Suprapubic skin (tissue), 4 donors: ENCODE data around the gene UNC13B. TPM values are rescaled to one million over a fixed set of nuclear protein-coding genes. Genes with fewer than 3 reads are reported as not detected.

Experiments
- DNase-seq, 2 donors: peaks; one replicate each; pipeline ENCODE4 v3.0.0-alpha.2; 2019; ENCODE audit warnings: low spot score in 2 of 2
- H3K27ac ChIP-seq: fragments of 200-600 bp; sonication (generic); one replicate; pipeline ENCODE4 v1.5.1; 2019
- H3K27me3 ChIP-seq: fragments of 200-600 bp; sonication (generic); one replicate; pipeline ENCODE4 v1.5.1; 2019
- H3K36me3 ChIP-seq: fragments of 200-600 bp; sonication (generic); one replicate; pipeline ENCODE4 v1.5.1; 2019
- H3K4me1 ChIP-seq: fragments of 200-600 bp; sonication (generic); one replicate; pipeline ENCODE4 v1.5.1; 2019
- H3K4me3 ChIP-seq: fragments of 200-600 bp; sonication (generic); one replicate; pipeline ENCODE4 v1.5.1; 2019; ENCODE audit warnings: mild to moderate bottlenecking
- H3K9me3 ChIP-seq: fragments of 200-600 bp; sonication (generic); one replicate; pipeline ENCODE4 v1.5.1; 2019
- EP300 ChIP-seq: sonication (generic); formaldehyde crosslinking; IDR thresholded peaks from one replicate; pipeline ENCODE4 v1.6.1; 2017; ENCODE audit warnings: antibody characterized with exemption
- POLR2A ChIP-seq, 2 donors: fragments of 450-650 bp; IDR thresholded peaks; one replicate each; pipeline ENCODE4 v1.6.1; 2017; ENCODE audit warnings: antibody characterized with exemption in 2 of 2, mild to moderate bottlenecking in 2 of 2, moderate library complexity in 2 of 2
- POLR2AphosphoS5 ChIP-seq, 3 donors: sonication (generic); formaldehyde crosslinking; IDR thresholded peaks; one replicate each; pipeline ENCODE4 v1.6.1; 2017; ENCODE audit warnings: antibody characterized with exemption in 3 of 3
- WGBS: methylation state at CpG from one replicate; pipeline ENCODE4 v1.1.5; 2018; 5-methylcytosine and 5-hydroxymethylcytosine counted together
- total RNA-seq, 4 donors: library from RNA; depleted of rRNA; stranded (reverse); fragments of >200 nt; gene quantifications; one replicate each; pipeline ENCODE4 v1.1.0, GENCODE V29; 2016
- TF ChIP-seq, protein P1 (sequence below), 2 donors: fragments of 200-600 bp in 1 of 2; fragments of 450-650 bp in 1 of 2; sonication (generic) in 1 of 2; IDR thresholded peaks; one replicate each; pipeline ENCODE4 v1.5.1; 2016 to 2019; ENCODE audit warnings: antibody characterized with exemption in 2 of 2, mild to moderate bottlenecking in 1 of 2, moderate library complexity in 1 of 2

UNC13B gene
- total RNA-seq, 4 donors from 2014 or later, result 27.8 to 43.2 (median 30.6) TPM

DNA sequence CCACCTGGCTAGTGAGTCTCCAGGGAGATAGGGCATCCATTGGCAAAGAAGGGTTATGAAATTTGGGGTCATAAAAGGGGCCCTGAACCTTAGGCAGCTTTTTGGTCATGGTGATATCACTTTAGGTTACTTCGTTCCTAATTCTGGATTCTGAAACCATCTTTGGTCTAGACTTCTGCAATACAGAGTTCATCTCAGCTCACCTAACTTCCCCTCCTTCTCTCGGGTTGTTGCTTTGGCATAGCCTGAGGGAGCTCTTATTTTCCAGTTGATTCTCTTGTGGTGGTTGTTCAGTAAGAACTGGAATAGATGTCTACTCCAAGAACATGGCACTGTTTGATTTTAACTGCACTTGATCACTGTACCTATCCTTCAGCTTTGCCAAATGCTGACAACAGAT lies 179.2 kb downstream of the UNC13B start:
- TF ChIP-seq, protein P1, sequence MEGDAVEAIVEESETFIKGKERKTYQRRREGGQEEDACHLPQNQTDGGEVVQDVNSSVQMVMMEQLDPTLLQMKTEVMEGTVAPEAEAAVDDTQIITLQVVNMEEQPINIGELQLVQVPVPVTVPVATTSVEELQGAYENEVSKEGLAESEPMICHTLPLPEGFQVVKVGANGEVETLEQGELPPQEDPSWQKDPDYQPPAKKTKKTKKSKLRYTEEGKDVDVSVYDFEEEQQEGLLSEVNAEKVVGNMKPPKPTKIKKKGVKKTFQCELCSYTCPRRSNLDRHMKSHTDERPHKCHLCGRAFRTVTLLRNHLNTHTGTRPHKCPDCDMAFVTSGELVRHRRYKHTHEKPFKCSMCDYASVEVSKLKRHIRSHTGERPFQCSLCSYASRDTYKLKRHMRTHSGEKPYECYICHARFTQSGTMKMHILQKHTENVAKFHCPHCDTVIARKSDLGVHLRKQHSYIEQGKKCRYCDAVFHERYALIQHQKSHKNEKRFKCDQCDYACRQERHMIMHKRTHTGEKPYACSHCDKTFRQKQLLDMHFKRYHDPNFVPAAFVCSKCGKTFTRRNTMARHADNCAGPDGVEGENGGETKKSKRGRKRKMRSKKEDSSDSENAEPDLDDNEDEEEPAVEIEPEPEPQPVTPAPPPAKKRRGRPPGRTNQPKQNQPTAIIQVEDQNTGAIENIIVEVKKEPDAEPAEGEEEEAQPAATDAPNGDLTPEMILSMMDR (IDR thresholded peaks at IDR 0.05), result no peak
- TF ChIP-seq POLR2A (IDR thresholded peaks at IDR 0.05) (no peak), EP300 (no peak), POLR2AphosphoS5 (IDR thresholded peaks at IDR 0.05) (no peak)
- 60% methylated on average over 2 of the region's 2 CpGs for WGBS
- DNase-seq, result no peak
- Histone ChIP-seq H3K4me1 (peaks cover 51% of the 10 kb centered on the region), H3K27me3 (no peaks in the 10 kb centered on the region), H3K9me3 (no peaks in the 10 kb centered on the region), H3K27ac (peak overlapping the region; percentile 50), H3K36me3 (no peaks in the 10 kb centered on the region), H3K4me3 (no peak overlapping the region)

DNA sequence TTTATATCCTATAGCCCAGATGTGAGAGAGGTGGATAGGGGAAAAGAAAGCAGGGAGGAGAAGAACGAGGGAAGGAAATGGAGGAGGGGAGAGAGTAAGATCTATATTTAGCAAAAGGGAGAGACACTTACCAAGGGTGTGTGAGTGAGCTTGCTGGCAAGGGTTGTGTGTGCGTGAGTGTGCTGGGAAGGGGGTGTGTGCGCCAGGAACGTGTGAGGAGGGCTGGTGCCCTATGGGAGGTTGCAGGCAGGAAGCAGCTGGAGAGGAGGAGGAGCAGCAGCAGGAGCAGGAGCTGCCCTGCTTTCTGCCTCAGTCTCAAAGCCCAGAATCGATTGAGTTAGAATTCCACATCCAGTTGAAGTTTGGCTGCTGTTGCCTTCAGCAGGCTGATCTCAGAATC lies 179.8 kb downstream of the UNC13B start:
- no peak for DNase-seq
- peak overlapping the region; percentile 50 for H3K27ac ChIP-seq
- 2% methylated on average over 5 of the region's 5 CpGs for WGBS
- peaks cover 51% of the 10 kb centered on the region for H3K4me1 ChIP-seq
- peak overlapping the region; percentile 26 for H3K4me3 ChIP-seq
- H3K9me3 ChIP-seq, result no peaks in the 10 kb centered on the region
- TF ChIP-seq, protein P1 (IDR thresholded peaks at IDR 0.05), result no peak
- TF ChIP-seq POLR2AphosphoS5 (IDR thresholded peaks at IDR 0.05) (no peak), EP300 (no peak), POLR2A (IDR thresholded peaks at IDR 0.05) (no peak)
- no peaks in the 10 kb centered on the region for H3K36me3 ChIP-seq
- H3K27me3 ChIP-seq, result no peaks in the 10 kb centered on the region

DNA sequence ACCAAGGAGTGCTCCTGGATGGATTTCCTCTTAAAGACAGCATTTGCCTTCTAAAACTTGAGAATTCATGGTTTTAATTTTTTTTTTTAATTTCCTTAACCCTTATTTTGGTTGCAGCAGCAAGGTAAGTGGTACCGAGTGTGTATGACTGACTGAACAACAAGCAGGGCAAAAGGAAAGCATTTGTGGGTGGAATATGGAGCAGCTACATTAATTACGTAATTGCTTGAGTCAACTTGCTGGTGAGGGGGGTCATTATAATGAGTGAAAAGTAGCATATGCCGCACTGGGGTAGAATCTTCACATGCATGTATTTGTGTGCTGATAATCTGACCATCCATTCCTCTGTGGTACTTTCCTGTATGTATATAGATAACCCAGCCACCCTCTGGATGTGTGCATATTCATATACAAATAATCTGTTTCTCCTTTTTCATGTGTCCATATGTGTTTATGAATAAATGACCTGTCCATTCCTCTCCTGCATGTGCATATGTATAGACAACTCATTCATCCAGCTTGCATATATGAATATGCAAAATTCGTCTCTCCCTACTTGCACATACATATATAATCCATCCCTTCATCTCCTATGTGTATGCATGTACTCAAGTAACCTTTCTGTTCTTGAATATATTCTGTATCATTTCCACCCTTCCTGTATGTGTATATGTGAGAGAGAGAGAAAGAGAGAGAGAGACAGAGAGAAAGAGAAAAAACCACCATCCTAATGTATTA lies 180.6 kb downstream of the UNC13B start:
- no peaks in the 10 kb centered on the region for H3K27me3 ChIP-seq
- DNase-seq, result no peak
- 44% methylated on average over 4 of the region's 4 CpGs for WGBS
- no peaks in the 10 kb centered on the region for H3K36me3 ChIP-seq
- TF ChIP-seq POLR2AphosphoS5 (IDR thresholded peaks at IDR 0.05) (no peak), EP300 (no peak), POLR2A (IDR thresholded peaks at IDR 0.05) (no peak)
- TF ChIP-seq, protein P1 (IDR thresholded peaks at IDR 0.05), result no peak
- peak overlapping the region; percentile 26 for H3K4me3 ChIP-seq
- H3K4me1 ChIP-seq, result peaks cover 51% of the 10 kb centered on the region
- H3K27ac ChIP-seq, result peak overlapping the region; percentile 50
- H3K9me3 ChIP-seq, result no peaks in the 10 kb centered on the region

DNA sequence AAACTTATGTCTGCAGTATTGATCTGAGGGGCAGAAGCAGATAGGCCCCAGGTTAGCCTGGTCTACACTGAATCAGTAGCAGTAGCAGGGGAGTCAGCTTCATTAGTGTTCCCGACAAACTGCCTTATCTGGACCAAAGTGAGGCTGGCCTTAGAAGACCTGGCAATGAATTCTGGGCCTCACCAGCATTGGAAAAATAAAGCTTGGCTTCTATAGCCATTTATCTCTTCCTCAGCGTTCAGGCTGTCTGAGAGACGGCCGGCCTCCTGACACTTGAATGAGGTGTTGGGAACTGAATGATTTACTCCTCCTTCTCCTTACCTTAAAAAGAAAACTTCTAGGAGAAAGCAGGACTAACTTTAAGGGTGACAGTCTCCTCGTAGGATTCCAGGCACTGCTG lies 186.3 kb downstream of the UNC13B start:
- Histone ChIP-seq H3K27ac (no peak overlapping the region), H3K4me1 (peaks cover 28% of the 10 kb centered on the region), H3K4me3 (no peak overlapping the region), H3K27me3 (no peaks in the 10 kb centered on the region), H3K9me3 (no peaks in the 10 kb centered on the region), H3K36me3 (no peaks in the 10 kb centered on the region)
- no peak for DNase-seq
- TF ChIP-seq, protein P1 (IDR thresholded peaks at IDR 0.05), result no peak
- TF ChIP-seq POLR2A (IDR thresholded peaks at IDR 0.05) (no peak), EP300 (no peak), POLR2AphosphoS5 (IDR thresholded peaks at IDR 0.05) (no peak)
- 90% methylated on average over 5 of the region's 5 CpGs for WGBS

DNA sequence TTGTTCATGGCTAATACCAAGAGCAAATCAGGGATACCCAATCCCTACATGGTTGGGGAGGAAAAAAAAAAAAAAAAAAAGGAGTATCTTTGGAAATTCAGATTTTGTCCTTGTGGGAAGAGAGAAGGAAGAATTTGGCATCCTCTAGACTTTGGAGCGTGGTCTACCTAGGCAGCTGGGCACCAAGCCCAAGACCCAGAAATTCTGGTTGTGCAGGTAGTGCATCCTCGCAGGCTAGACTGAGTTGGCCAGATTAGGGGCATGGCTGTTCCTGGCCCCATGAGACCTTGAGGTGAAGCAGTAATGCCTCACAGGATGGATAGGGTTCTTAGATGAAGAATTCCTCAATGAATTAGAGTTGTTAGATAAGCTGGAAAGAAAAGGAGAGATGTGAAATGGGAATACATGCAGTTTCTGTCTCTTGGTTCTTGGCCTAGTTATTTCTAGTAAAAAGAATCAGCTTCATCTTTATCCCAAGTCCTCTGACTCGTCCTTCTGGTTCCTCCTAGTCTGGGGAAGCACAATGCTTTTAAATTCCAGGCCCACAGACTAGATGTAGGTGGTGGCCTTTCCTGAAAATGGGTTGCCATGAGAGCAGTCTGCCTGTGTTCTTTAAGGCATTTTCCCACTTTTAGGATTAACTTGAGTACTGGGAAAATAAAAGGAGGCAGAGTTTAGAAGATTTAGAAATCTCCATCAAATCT lies 187.6 kb downstream of the UNC13B start:
- no peak overlapping the region for H3K4me3 ChIP-seq
- H3K27me3 ChIP-seq, result no peaks in the 10 kb centered on the region
- H3K36me3 ChIP-seq, result no peaks in the 10 kb centered on the region
- H3K27ac ChIP-seq, result peak overlapping the region; percentile 59
- no peak for DNase-seq
- TF ChIP-seq, protein P1 (IDR thresholded peaks at IDR 0.05), result no peak
- no peak for TF ChIP-seq POLR2AphosphoS5 (IDR thresholded peaks at IDR 0.05)
- TF ChIP-seq EP300, result no peak
- no peak for TF ChIP-seq POLR2A (IDR thresholded peaks at IDR 0.05)
- WGBS, result 55% methylated on average over 3 of the region's 3 CpGs
- H3K9me3 ChIP-seq, result no peaks in the 10 kb centered on the region
- H3K4me1 ChIP-seq, result peaks cover 28% of the 10 kb centered on the region
